ENCODE data around the gene VAX1.
"Not testable (repeated sequence)": the region's sequence is repeated elsewhere in the genome, so short reads cannot be mapped to it uniquely, and the experiment has no call there.

The VAX1 gene

DNA sequence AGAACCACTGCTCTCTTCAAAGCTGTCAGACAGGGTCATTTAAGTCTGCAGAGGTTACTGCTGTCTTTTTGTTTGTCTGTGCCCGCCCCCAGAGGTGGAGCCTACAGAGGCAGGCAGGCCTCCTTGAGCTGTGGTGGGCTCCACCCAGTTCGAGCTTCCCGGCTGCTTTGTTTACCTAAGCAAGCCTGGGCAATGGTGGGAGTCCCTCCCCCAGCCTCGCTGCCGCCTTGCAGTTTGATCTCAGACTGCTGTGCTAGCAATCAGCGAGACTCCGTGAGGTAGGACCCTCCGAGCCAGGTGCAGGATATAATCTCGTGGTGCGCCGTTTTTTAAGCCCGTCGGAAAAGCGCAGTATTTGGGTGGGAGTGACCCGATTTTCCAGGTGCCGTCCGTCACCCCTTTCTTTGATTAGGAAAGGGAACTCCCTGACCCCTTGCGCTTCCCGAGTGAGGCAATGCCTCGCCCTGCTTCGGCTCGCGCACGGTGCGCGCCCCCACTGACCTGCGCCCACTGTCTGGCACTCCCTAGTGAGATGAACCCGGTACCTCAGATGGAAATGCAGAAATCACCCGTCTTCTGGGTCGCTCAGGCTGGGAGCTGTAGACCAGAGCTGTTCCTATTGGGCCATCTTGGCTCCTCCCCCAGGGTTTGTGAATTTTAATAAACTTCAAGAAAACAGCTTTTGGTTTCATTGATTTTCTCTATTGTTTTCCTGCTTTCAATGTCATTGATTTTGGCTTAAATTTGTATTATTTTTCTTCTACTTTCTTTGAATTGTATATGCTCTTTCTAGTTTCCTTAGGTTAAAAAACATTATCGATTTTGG lies 53.4 kb downstream of the VAX1 start:
- not testable (repeated sequence) for FAIRE-seq; DNase-seq (ENCODE audit: insufficient read length, low spot score)
